Right ventricle myocardium superior (tissue), 1 donor: ENCODE measurements around the gene PRDM12. TPM values are rescaled to one million over a fixed set of nuclear protein-coding genes. Genes with fewer than 3 reads are reported as not detected.

ENCODE experiments used
- ATAC-seq: fragments of 200-7000 bp; cut with Tn5 transposase; one replicate; pipeline ENCODE4 v1.9.1; 2020; ENCODE audit warnings: mild to moderate bottlenecking; ENCODE audit not compliant: poor library complexity
- DNase-seq: peaks from one replicate; pipeline ENCODE4 v3.0.0-alpha.2; 2020
- intact Hi-C: fragments of 100-400 bp; cut with DNase I; formaldehyde crosslinking; loops from one replicate; pipeline ENCODE4 v1.11.2; 2022
- total RNA-seq: library from RNA; stranded (reverse); fragmentation: NEBNext Ultra II Directional; extraction: Animal tissue kit (Norgen Biotek cat#: 25700); gene quantifications from one replicate; pipeline ENCODE4 v1.2.1, GENCODE V29; 2021
- donor health status: DM: no; HTN: yes; CAD: no; lungs with severe emphysema.

Gene PRDM12
- total RNA-seq, 1 donor from 2014 or later: not detected

DNA sequence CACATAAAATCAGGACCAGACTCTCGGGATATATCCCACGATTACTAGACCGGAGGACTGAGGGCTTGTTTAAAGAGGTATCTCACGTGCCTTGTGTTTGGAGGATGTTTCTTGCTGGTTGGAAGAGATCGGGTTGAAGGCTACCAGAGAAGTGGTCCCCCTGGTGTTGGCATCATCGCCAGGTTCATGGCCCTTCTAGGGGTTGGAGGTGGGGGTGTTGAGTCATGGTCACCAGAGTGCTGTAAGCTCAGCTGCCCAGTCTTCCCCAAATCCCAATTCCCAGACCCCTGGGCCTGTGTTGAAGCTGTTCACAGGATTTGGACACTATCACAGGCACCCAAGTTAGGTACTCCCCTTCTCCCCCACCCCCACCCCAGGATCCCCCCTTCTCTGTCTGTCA is 29.1 kb upstream of the PRDM12 start:
- intact Hi-C loops: no loop called here
- ATAC-seq (no peak), DNase-seq (no peak)

DNA sequence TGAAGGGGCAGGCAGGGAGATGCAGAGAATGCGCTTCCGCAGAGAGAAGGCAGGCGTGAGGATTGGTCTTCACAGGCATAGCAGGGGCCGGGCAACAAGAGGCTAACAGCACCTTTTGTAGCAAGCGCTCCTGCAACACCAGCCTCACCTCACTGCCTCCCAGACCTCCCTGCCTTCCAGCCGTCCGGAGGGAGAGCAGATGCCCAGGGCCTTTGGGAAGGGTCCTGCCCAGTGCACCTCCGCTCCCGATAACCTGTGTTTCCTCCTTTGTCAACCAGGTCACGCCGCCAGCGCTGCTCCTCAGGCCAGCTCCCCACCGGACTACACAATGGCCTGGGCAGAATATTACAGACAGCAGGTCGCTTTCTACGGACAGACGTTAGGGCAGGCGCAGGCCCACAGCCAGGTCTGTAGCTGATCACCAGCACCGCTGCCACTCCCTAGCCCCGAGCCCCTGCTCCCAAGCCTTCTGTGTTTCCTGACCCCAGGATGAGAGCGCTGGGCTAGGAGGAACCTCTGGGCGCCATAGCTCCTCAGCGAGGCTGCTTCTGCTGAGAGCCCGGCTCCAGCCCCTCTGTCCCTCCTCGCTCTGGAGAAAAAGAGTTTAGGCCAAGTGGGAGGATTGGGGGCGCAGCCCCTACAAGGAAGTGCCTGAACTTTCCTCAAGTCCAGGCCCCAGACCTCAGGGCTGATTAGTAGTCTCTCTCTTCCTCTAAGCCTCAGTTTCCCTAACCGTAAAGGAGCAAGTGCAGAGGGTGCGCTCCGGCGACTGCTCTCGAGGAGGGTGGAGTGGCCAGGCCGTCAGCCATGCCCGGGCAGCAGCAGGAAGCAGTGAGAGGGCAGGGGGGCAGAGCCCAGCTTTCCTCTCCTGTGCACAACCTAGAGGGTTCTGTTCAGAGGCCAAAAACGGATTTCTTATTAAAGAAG is 28.4 kb upstream of the PRDM12 start:
- DNase-seq (no peak), ATAC-seq (no peak)
- intact Hi-C loops: no loop called here

DNA sequence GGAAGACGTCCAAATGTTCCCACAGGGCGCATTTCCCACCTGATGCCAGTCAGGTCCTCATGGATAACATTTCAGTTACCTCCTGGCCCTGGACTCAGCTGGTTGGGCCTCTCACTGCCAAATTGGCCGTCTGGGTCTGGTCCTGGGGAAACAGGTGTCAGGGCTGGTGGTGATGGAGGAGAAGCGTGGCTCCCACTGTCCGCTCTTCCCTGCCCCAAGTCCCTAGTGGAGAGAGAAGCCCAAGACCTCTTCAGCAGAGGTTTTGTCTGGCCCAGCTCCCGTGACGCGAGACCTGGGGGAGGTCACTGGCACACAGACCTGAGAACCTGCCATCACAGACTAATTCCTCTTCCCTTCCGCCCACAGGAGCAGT is 27.8 kb upstream of the PRDM12 start:
- DNase-seq (no peak), ATAC-seq (no peak)

DNA sequence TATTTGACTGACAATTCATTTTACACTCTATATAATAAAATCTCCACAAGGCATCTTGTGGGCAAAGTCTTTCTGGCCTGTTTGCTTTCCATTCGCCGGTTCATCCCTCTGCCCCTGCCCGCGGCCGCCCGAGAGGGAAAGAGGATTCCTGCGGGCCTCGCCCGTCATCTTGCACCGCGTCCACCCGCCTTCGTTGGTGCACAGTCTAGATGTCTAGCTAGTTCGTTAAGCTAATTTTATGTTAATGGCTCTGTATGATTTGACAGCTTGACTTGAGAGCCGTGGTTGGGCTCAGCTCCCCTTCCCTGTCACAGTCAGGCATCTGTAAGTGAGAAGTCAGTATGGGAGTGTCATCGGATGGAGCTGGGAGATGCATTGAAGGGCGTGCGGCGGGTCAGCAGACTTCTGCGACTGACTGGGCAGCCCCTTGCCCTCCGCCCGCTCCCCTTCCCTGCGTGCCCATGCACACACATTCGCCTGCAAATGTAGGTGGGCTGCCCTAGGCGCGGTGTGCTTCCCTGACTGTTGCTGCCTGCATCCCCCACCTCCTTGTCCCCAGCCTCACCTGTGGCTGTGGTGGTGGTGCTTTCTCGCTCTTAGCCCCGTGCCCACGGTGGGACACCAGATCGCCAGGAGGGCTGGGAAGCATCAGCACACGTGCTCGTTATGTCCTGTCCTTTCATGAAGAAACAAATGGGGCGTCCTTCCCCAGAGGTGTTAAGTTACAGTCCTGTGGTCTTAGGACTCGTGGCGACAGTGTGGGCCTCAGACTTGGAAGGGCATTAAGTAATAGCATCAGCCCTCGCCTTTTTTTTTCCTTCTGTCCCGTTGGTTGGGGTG is 25.9 kb upstream of the PRDM12 start:
- DNase-seq (no peak), ATAC-seq (no peak)
- intact Hi-C loops: no loop called here

More for the DNA sequence above, 27.8 kb upstream of the PRDM12 start:
- intact Hi-C loops: no loop called here

DNA sequence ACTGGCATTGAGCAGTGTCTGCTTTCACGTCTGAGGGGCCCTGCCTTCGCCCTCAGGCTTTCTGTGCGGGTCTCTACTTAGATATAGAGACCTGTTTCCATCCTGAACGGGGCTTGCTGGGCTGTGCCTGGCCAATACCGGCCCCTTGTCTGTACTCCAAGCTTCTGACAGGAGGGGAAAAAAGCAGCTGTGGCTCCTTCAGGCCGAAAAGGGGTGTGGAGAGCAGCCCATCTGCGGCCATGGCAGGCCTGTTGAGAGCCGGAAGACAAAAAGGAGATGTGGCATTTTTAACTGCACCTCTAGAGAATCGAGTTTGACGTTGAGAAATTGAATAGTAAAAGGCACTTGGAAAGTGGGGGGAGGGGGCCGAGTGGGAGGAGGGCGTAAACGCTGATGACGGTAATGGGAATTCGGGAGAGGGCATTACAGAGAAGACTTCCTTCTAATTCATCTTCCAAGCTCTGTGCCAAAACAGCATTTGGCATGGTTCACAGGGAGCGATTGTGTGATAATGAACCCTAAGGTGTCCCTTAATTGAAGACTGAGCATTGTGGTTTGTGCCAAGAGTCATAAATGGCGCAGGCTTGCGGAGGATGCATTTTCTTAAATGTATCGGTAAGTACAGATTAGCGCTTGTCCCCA is 25.1 kb upstream of the PRDM12 start:
- DNase-seq: no peak
- intact Hi-C loops: no loop called here
- ATAC-seq: no peak

DNA sequence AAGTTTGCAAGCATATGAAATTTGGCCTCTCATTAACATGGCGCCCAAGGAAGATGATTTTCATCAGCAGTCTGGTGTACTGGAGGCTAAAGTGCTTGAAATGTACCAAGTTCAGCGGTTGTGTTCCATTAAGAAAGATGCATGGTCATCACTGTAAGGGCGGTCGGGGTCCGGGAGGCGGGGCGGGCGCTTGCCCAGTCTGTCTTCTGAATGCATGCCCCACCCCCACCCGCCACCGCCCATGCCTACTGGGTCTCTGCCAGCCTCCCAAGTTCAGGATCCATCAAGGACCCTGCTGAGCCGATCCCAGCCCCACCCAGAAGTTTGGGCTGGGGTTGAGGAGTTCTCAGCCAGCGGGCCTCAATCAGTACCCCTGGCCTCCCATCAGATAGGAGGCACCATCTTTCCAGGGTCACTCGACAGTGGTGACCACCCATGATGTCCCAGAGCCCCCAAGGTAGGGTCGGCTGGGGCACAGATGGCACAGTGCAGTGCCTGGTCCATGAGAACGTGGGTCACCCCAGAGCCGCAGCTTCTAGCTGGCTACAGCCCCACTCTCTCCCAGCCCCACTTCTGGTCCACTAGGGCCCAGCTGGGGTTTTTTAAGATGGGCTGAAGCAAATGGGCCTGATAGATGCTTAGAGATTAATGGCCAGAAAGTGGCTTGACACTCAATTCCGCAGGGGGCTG is 24.4 kb upstream of the PRDM12 start:
- DNase-seq: no peak
- intact Hi-C loops: no loop called here
- ATAC-seq: no peak

DNA sequence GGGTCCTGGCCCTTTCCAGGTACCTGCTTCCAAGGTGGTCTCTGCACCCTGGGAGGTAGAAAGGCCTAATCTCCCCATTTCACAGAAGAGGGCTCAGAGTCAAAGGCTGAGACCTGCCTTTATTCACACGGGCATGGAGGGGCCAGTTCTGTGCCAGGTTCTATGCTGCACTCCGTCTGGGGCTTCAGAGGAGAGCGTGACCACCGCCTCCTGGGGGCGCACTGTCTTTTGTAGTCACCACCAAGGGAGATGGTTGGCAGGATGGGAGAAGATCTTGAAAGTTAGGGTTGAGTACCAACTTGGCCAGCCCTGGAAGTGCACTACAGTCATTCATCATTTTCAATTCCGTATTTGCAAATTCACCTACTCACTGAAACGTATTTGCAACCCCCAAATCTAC is 23.7 kb upstream of the PRDM12 start:
- no peak for ATAC-seq
- no peak for DNase-seq
- intact Hi-C loops: no loop called here

DNA sequence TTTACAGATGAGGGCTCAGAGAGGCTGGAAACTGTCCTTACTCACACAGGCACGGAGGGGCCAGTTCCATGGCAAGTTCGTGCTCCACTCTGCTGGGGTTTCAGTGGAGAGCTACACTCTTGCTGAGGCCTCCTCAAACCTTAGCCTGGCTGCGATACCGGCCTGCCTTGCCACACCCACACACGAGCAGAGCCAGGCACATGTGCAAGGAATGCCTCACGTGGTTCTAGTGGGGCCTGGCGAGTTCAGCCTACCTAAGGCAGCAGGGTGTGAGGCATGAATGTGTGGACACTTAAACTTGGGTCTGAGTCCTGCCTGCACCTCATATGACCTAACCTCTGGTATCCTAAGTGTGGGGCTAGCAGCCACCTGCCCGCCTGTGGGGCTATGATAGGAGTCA is 21.5 kb upstream of the PRDM12 start:
- ATAC-seq (no peak), DNase-seq (no peak)
- intact Hi-C loops: no loop called here

DNA sequence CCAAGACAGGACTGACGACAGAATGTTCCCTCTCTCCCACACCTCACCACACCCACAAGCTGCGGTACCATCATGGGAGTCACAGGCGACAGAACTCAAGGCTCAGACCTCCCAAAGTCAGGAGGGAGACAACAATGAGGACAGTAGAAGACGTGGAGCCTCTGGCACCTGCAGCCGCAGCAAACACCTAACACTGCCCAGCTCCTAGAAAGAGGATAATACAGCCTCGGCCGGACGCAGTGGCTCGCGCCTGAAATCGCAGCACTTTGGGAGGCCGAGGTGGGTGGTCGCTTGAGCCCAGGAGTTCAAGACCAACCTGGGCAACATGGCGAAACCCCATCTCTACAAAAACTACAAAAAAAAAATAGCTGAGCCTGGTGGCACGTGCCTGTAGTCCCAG is 13.2 kb upstream of the PRDM12 start:
- no peak for DNase-seq
- ATAC-seq: no peak
- intact Hi-C loops: no loop called here

DNA sequence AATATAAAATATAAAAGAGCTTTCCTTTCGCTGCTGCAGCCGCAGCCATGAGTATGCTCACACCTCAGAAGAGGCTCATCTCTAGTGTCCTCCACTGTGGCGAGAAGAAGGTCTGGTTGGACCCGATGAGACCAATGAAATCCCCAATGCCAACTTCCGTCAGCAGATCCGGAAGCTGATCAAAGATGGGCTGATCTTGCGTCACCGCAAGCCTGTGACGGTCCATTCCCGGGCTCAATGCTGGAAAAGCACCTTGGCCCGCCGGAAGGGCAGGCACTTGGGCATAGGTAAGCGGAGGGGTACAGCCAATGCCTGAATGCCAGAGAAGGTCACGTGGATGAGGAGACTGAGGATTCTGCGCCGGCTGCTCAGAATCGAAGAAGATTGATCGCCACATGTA is 12.6 kb upstream of the PRDM12 start:
- intact Hi-C loops: no loop called here
- DNase-seq (no peak), ATAC-seq (no peak)

DNA sequence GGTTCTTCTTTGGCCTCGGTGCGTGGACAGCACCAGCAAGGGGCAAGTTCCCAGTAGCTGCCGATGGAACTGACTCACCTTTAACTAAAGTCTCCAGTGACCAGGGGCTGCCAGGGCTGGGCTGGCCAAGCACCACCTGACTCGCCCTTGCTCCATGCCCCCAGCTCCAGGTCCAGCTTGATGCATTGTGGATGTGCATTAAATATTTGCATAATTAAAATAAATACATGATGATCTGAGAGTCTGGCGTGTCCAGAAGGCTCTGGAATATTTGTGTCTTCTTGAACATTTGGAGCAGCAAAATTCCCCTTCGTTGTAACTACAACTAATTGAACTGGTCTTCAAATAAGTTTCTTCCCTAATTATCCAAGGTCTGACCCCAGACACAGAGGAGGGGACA is 9.5 kb upstream of the PRDM12 start:
- DNase-seq (no peak), ATAC-seq (no peak)
- intact Hi-C loops: no loop called here

DNA sequence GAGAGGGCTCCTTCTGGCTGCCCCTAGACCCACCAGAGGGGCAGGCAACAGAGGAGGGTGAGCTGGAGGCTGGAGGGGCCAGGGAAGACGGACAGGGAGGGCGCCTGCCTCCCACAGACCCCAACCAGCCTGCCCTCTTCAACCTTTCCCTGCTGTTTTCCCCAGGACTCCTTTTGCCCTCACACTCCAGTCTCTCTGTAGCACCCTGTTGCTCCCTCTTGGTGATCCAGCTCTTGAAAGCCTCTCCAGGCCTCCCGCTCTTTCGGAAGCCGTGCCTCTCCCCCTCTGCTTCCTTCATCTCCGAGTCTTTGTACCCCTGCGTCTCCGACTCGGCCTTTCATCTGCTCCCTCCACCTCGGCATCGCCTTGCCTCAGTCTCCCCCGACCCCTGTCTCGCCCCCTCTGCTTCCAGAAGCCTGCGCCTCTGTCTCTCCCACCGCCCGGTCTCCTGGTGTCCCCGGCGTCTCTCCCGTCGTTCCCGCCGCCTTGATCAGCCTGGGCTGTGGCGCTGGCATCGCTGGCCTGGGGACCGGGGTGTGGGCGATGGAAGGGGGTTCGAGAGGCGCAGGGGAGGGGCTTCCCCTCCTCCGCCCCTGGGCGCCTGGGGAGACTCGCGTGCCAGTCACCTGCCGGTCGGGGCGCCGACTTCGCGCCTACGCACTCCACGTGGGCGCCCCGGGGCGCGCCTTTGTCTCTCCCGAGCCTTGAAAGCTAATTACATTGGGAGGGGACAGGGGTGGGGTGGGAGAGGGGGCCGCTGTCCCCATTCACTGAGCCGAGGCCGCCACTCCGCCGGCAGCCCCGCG is 5.3 kb upstream of the PRDM12 start:
- ATAC-seq (no peak), DNase-seq (no peak)
- intact Hi-C loops: no loop called here

DNA sequence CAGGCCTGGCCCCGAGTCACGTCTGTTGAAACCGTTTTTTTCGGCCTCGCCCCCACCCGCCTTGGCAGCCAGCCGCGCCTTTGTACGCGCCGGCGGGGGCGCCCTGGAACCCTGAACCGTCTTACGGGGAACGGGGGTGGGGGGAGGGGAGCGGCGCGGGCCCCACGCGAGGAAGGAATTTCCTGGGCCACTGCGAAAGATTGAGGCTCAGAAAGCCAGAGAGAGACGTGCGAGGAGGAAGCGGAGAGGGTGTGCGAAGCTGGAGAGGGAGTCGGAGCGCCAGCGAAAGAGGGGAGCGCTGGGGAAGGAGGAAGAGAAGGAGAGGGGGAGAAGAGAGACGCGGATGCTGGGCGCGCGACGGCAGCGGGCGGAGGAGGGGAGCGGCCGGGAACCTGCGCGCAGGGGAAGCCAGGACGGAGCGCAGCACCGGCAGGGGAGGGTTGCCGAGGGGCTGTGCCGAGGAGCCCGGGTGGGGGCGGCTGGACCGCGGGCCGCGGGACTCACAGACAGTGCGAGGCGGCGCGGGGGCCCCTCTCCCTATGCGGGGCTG is 4.6 kb upstream of the PRDM12 start:
- intact Hi-C loops: no loop called here
- ATAC-seq (no peak), DNase-seq (no peak)

DNA sequence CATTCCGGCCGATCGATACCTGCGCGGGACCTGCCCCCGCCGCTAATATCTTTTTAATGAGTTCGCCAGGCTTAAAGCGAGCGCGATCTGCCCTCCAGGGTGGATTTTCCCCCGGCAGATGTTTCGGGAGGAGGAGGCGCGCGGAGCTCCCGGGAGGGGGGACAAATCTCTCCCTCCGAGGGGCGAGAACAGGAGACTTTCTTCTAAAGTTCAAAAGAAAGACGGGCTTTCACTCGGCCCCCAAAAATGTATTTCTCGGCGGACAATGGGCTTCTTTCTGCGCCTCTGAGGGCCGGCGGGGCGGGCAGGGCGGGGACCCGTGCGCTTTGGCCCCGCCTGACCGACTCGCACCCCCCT is 4.1 kb upstream of the PRDM12 start:
- intact Hi-C loops: no loop called here
- ATAC-seq (no peak), DNase-seq (no peak)

DNA sequence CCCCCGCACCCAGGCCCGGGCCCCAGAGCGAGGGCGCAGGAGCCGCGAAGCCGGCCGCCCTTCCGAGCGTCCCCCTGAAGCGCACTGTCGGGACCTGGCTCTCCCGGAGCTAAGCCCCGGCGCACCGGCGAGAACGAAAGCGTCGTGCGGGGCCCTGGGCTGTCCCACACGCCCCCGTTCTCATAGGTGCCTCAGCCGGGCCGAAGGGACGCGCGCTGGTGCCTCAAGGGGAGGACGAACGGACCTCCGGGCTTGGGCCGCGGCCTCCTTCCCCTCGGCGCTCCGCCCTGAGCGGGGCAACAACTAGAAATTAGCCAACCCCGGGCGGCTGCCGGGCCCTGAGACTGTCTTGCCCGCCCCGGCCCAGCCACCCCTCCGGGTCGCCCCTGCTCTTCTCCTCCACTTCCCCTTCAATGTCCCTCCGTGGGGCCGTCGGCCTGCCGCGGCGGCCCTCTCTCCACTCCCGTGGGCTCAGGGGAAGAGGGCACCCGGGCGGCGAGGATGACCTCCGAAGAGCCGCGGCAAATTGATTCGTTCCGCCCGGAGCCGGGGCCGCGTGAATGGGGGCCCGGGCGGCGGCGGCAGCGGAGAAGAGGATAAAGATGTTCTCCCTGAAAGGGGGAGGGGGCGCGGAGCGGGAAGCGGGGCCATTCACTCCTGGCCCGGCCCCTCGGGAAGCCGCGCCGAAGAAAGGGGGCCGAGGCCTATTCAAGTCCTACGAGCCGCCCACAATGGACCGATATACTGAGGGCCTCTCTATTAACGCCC is 3.5 kb upstream of the PRDM12 start:
- no peak for DNase-seq
- peak; percentile 18 for ATAC-seq
- intact Hi-C loops: no loop called here

DNA sequence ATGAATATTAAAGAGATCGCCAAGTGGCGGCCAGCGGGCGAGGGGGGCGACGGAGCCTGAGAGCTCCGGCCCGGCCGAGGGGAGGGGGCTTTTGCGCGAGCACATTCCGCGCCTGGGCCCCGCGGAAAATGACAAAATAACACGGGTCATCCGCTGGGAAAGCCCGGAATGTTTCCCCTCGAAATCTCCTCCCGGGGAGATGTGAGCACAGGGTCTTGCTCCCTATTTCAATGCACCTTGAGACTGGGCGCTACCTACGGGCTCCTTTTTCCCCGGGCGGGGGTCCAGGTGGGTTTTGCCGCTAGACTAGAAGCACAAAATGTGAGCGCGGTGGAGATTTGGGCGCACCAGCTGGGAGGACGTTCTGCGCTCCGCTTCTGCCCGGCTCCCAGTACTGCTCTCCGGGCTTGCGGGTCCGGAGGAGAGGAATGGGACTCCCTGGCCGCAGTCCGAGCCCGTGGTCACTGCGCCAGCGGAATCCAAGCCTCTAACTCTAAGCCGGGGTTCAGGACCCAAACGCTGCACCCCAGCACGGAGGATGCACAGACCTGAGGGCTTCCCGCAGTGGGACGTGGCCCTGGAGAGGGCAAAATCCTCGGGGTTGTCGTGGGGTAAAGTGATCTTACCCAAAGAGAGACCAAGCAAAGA is 2.8 kb upstream of the PRDM12 start:
- intact Hi-C loops: no loop called here
- ATAC-seq (no peak), DNase-seq (no peak)
